GM19240 (cell line): ENCODE results near the gene RHOA.
"Not testable (repeated sequence)": the region's sequence is repeated elsewhere in the genome, so short reads cannot be mapped to it uniquely, and the experiment has no call there.

Source experiments
- DNase-seq: peaks from one replicate; pipeline ENCODE4 v3.0.0; 2011; ENCODE audit warnings: low spot score; ENCODE audit not compliant: insufficient read length

The RHOA gene

GRCh38 chr3:49412632-49413337, 1.0 kb upstream of the RHOA start:
- DNase-seq = no peak

- no peak for DNase-seq
Observed at GRCh38 chr3:49411535-49411967, 225 bp downstream of the RHOA start.

- DNase-seq = no peak
Observed at GRCh38 chr3:49410846-49411534, 786 bp downstream of the RHOA start.

- DNase-seq = no peak
Observed at GRCh38 chr3:49410066-49410845, 1.5 kb downstream of the RHOA start.

- no peak for DNase-seq
Observed at GRCh38 chr3:49406571-49407565, 4.9 kb downstream of the RHOA start.

- DNase-seq = not testable (repeated sequence)
Observed at GRCh38 chr3:49405570-49405969, 6.2 kb downstream of the RHOA start.

- DNase-seq = no peak
Observed at GRCh38 chr3:49403891-49404290, 7.9 kb downstream of the RHOA start.

GRCh38 chr3:49401766-49402165, 10.0 kb downstream of the RHOA start:
- no peak for DNase-seq

GRCh38 chr3:49399461-49399860, 12.3 kb downstream of the RHOA start:
- no peak for DNase-seq

- no peak for DNase-seq
Observed at GRCh38 chr3:49397470-49397869, 14.3 kb downstream of the RHOA start.

- not testable (repeated sequence) for DNase-seq
Observed at GRCh38 chr3:49391310-49391709, 20.5 kb downstream of the RHOA start.

- DNase-seq = no peak
Observed at GRCh38 chr3:49389297-49389696, 22.5 kb downstream of the RHOA start.

- DNase-seq = no peak
Observed at GRCh38 chr3:49388289-49388820, 23.4 kb downstream of the RHOA start.

GRCh38 chr3:49387721-49388120, 24.1 kb downstream of the RHOA start:
- DNase-seq = no peak

- no peak for DNase-seq
Observed at GRCh38 chr3:49386056-49386756, 25.6 kb downstream of the RHOA start.

GRCh38 chr3:49385617-49386016, 26.2 kb downstream of the RHOA start:
- no peak for DNase-seq

- no peak for DNase-seq
Observed at GRCh38 chr3:49383387-49383786, 28.4 kb downstream of the RHOA start.

GRCh38 chr3:49378249-49378895, 33.4 kb downstream of the RHOA start:
- no peak for DNase-seq

GRCh38 chr3:49377483-49377882, 34.3 kb downstream of the RHOA start:
- DNase-seq = no peak

GRCh38 chr3:49371946-49372345, 39.8 kb downstream of the RHOA start:
- DNase-seq = no peak
